GM13977 (cell line): ENCODE results near the gene MAPKBP1.
A peak's percentile ranks its signal among the peaks of the same experiment; 100 is the strongest.

Source experiments
- DNase-seq: peaks from one replicate; pipeline ENCODE4 v3.0.0; 2012; ENCODE audit warnings: low spot score
- CTCF ChIP-seq: IDR thresholded peaks from 2 replicates; pipeline ENCODE4 v1.5.1; 2012; ENCODE audit warnings: mild to moderate bottlenecking, control low read depth; ENCODE audit not compliant: insufficient read depth; ENCODE audit errors: extremely low read depth, missing control alignments
- in situ Hi-C: fragments of 300-500 bp; cut with MboI; formaldehyde crosslinking; loops from one replicate; pipeline ENCODE4 v1.12.0; 2022; ENCODE audit warnings: low sequenced_read_pairs, low pct_unique_long_range_greater_than_20kb, mixed read lengths, inconsistent platforms; ENCODE audit not compliant: unreplicated experiment

MAPKBP1 gene

GRCh38 chr15:41855261-41855961, 81.1 kb downstream of the MAPKBP1 start:
- TF ChIP-seq CTCF = no peak
- in situ Hi-C loops = no loop called here
- no peak for DNase-seq

DNA sequence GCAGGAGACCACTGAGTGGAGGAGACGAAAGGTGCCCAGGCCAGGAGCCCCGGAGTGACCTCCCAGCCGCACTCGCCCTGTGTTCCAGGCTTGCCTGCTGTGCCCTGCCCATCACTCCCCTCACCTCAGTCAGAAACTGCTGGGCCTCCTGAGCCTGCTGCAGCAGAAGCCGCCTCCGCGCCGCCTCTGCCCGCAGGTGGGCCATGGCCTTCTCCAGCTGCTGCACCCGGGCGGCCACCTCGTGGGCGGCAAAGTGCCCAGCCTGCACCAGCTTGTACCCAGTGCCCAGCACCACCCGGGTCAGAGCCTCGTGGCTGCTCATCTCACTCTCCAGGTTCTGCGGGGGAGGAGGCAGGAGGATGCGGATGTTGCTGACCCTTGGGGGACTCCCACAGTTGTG, 82.0 kb downstream of the MAPKBP1 start:
- in situ Hi-C loops = no loop called here
- DNase-seq = no peak
- no peak for TF ChIP-seq CTCF

- no peak for TF ChIP-seq CTCF
- in situ Hi-C loops = no loop called here
- no peak for DNase-seq
These were observed 82.4 kb downstream of the MAPKBP1 start for GRCh38 chr15:41856716-41857115.

DNA sequence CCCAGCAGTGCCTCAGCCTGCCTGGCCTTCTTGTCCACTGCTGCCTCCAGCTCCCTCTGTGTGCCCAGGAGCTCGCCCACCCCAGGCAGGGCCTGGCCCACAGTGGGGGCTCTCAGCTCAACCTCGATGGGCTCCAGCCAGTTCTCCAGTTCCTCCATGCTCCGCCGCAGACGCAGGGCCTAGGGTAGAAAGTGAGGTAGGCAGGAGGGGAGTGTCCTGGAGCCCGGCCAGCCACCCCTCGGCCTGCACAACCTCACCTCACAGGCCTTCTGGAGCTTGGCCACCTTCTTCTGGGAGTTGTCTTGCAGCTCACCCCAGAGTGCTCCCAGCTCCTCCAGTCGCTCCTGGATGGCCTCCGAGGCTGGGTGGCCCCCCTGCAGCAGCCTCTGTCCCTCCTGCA, 83.0 kb downstream of the MAPKBP1 start:
- no peak for TF ChIP-seq CTCF
- no peak for DNase-seq
- in situ Hi-C loops = no loop called here

DNA sequence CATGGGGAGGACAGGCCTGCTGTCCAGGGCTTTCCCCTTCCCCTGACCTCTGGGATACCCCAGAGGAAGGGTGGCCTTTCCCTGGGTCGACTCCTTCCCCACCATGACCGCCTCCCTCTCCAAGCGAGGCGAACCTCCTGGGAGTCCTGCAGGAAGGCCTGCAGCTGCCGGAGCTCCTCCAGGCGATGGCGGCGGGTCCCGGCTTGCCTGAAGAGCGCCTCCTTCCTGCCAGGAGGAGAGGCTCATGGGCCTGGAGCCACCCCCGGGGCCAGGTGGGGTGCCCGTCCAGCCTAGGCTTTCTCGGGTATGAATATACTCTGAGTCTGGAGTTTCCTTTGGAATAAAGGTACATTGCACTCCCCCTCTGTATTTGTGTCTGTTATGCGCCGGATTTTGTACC, 84.5 kb downstream of the MAPKBP1 start:
- in situ Hi-C loops = no loop called here
- DNase-seq = no peak
- no peak for TF ChIP-seq CTCF

GRCh38 chr15:41860049-41860828, 86.0 kb downstream of the MAPKBP1 start:
- TF ChIP-seq CTCF = peak; percentile 17
- in situ Hi-C loops = no loop called here
- DNase-seq = no peak
